ENCODE results near the gene FUT1.
"Not testable (repeated sequence)": the region's sequence is repeated elsewhere in the genome, so short reads cannot be mapped to it uniquely, and the experiment has no call there.

The FUT1 gene

GRCh38 chr19:48718711-48719231 is 33.7 kb downstream of the FUT1 start:
- H3K4me3 ChIP-seq (ENCODE audit: low read depth, low read length): no peak overlapping the region
- TF ChIP-seq CTCF (conservative IDR thresholded peaks at IDR 0.05; ENCODE audit: low read depth, low read length): no peak
- DNase-seq (ENCODE audit: low read depth): no peak

- not testable (repeated sequence) for DNase-seq (ENCODE audit: low read depth); H3K4me3 ChIP-seq (ENCODE audit: low read depth, low read length)
These were observed 34.3 kb downstream of the FUT1 start for GRCh38 chr19:48718106-48718505.

GRCh38 chr19:48716562-48717291 is 35.7 kb downstream of the FUT1 start:
- H3K4me3 ChIP-seq (ENCODE audit: low read depth, low read length): peak overlapping the region; percentile 40
- no peak for TF ChIP-seq CTCF (conservative IDR thresholded peaks at IDR 0.05; ENCODE audit: low read depth, low read length)
- no peak for DNase-seq (ENCODE audit: low read depth)

- H3K4me3 ChIP-seq (ENCODE audit: low read depth, low read length): no peak overlapping the region
- no peak for DNase-seq (ENCODE audit: low read depth)
- TF ChIP-seq CTCF (conservative IDR thresholded peaks at IDR 0.05; ENCODE audit: low read depth, low read length): no peak
These were observed 36.7 kb downstream of the FUT1 start for GRCh38 chr19:48715681-48716171.

GRCh38 chr19:48714759-48715675 is 37.4 kb downstream of the FUT1 start:
- DNase-seq (ENCODE audit: low read depth): no peak
- peak overlapping the region; percentile 62 for H3K4me3 ChIP-seq (ENCODE audit: low read depth, low read length)
- no peak for TF ChIP-seq CTCF (conservative IDR thresholded peaks at IDR 0.05; ENCODE audit: low read depth, low read length)

- TF ChIP-seq CTCF (conservative IDR thresholded peaks at IDR 0.05; ENCODE audit: low read depth, low read length): no peak
- peak; percentile 100 for DNase-seq (ENCODE audit: low read depth)
These were observed 38.3 kb downstream of the FUT1 start for GRCh38 chr19:48713864-48714755.

More at GRCh38 chr19:48713864-48714755, 38.3 kb downstream of the FUT1 start:
- peak overlapping the region; percentile 64 for H3K4me3 ChIP-seq (ENCODE audit: low read depth, low read length)

Measured in choroid plexus epithelial cell (primary cell).